ENCODE results near the gene ZSCAN32.

The ZSCAN32 gene

DNA sequence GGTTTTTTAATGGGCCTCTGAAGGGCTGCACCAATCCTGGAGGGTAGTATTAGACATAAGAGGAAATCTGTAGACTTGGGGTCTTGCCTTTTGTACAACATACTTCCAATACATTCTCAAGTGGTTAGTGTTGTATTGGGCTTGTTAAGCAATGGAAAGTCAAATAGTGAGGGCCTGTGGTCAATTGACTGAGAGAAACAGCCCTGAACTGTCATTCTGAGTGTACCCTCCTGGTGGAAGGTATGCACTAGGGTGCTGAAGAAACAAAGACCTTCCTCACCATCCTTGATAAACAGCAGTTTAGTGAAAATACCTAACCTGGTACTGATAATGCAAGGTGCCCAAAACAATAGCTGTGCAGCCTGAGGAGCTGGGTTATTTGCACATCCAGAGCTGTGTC is 22.9 kb downstream of the ZSCAN32 start:
- Histone ChIP-seq H3K4me3 (ENCODE audit: severe bottlenecking) (no peak overlapping the region), H3K27ac (ENCODE audit: poor library complexity, severe bottlenecking) (no peak overlapping the region), H3K36me3 (ENCODE audit: low read depth) (peaks cover 6% of the 10 kb centered on the region), H3K4me1 (ENCODE audit: insufficient read depth, poor library complexity, severe bottlenecking) (no peaks in the 10 kb centered on the region), H3K27me3 (ENCODE audit: insufficient read depth, poor library complexity, severe bottlenecking) (no peaks in the 10 kb centered on the region), H3K9me3 (ENCODE audit: severe bottlenecking) (peaks cover 12% of the 10 kb centered on the region)
- DNase-seq (ENCODE audit: low spot score) (no peak), ATAC-seq (ENCODE audit: low read depth) (no peak)
- TF ChIP-seq, protein P1, sequence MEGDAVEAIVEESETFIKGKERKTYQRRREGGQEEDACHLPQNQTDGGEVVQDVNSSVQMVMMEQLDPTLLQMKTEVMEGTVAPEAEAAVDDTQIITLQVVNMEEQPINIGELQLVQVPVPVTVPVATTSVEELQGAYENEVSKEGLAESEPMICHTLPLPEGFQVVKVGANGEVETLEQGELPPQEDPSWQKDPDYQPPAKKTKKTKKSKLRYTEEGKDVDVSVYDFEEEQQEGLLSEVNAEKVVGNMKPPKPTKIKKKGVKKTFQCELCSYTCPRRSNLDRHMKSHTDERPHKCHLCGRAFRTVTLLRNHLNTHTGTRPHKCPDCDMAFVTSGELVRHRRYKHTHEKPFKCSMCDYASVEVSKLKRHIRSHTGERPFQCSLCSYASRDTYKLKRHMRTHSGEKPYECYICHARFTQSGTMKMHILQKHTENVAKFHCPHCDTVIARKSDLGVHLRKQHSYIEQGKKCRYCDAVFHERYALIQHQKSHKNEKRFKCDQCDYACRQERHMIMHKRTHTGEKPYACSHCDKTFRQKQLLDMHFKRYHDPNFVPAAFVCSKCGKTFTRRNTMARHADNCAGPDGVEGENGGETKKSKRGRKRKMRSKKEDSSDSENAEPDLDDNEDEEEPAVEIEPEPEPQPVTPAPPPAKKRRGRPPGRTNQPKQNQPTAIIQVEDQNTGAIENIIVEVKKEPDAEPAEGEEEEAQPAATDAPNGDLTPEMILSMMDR (IDR thresholded peaks at IDR 0.05; ENCODE audit: poor library complexity, severe bottlenecking), result no peak

- TF ChIP-seq, protein P1 (IDR thresholded peaks at IDR 0.05; ENCODE audit: poor library complexity, severe bottlenecking), result no peak
- no peak for ATAC-seq (ENCODE audit: low read depth)
- Histone ChIP-seq H3K4me3 (ENCODE audit: severe bottlenecking) (no peak overlapping the region), H3K4me1 (ENCODE audit: insufficient read depth, poor library complexity, severe bottlenecking) (no peaks in the 10 kb centered on the region), H3K27me3 (ENCODE audit: insufficient read depth, poor library complexity, severe bottlenecking) (no peaks in the 10 kb centered on the region), H3K9me3 (ENCODE audit: severe bottlenecking) (peaks cover 7% of the 10 kb centered on the region), H3K36me3 (ENCODE audit: low read depth) (no peaks in the 10 kb centered on the region), H3K27ac (ENCODE audit: poor library complexity, severe bottlenecking) (no peak overlapping the region)
- DNase-seq (ENCODE audit: low spot score), result no peak
Measured at GRCh38 chr16:3375680-3376079, 25.1 kb downstream of the ZSCAN32 start.

- Histone ChIP-seq H3K9me3 (ENCODE audit: severe bottlenecking) (no peaks in the 10 kb centered on the region), H3K27me3 (ENCODE audit: insufficient read depth, poor library complexity, severe bottlenecking) (no peaks in the 10 kb centered on the region), H3K4me3 (ENCODE audit: severe bottlenecking) (no peak overlapping the region), H3K4me1 (ENCODE audit: insufficient read depth, poor library complexity, severe bottlenecking) (peaks cover 2% of the 10 kb centered on the region), H3K36me3 (ENCODE audit: low read depth) (no peaks in the 10 kb centered on the region), H3K27ac (ENCODE audit: poor library complexity, severe bottlenecking) (no peak overlapping the region)
- TF ChIP-seq, protein P1 (IDR thresholded peaks at IDR 0.05; ENCODE audit: poor library complexity, severe bottlenecking), result no peak
- ATAC-seq (ENCODE audit: low read depth), result no peak
- DNase-seq (ENCODE audit: low spot score), result no peak
Measured at GRCh38 chr16:3369073-3369472, 31.7 kb downstream of the ZSCAN32 start.

GRCh38 chr16:3364774-3365427 is 35.9 kb downstream of the ZSCAN32 start:
- Histone ChIP-seq H3K4me1 (ENCODE audit: insufficient read depth, poor library complexity, severe bottlenecking) (peaks cover 2% of the 10 kb centered on the region), H3K36me3 (ENCODE audit: low read depth) (no peaks in the 10 kb centered on the region), H3K9me3 (ENCODE audit: severe bottlenecking) (no peaks in the 10 kb centered on the region), H3K4me3 (ENCODE audit: severe bottlenecking) (peak overlapping the region; percentile 40), H3K27ac (ENCODE audit: poor library complexity, severe bottlenecking) (peak overlapping the region; percentile 61), H3K27me3 (ENCODE audit: insufficient read depth, poor library complexity, severe bottlenecking) (no peaks in the 10 kb centered on the region)
- ATAC-seq (ENCODE audit: low read depth) (peak; percentile 94), DNase-seq (ENCODE audit: low spot score) (peak; percentile 93)
- TF ChIP-seq, protein P1 (IDR thresholded peaks at IDR 0.05; ENCODE audit: poor library complexity, severe bottlenecking), result no peak

DNA sequence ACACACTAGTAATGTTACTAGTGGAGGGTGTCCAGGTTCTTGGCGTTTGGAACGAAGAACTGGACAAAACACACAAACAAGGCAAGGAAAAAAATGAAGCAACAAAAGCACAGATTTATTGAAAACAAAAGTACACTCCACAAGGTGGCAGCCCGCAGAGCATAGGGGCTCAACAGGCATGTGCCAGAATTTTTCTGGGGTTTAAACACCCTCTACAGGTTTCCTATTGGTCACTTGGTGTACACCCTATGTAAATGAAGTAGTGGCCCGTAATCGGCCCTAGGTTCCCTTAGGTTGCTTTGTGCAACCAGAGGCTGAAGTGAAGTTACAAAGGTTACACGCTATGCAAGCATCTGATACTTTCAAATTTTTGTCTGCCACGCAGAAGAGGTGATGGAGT is 37.0 kb downstream of the ZSCAN32 start:
- DNase-seq (ENCODE audit: low spot score), result no peak

More for the DNA sequence above, 37.0 kb downstream of the ZSCAN32 start:
- Histone ChIP-seq H3K36me3 (ENCODE audit: low read depth) (no peaks in the 10 kb centered on the region), H3K4me1 (ENCODE audit: insufficient read depth, poor library complexity, severe bottlenecking) (peaks cover 2% of the 10 kb centered on the region), H3K4me3 (ENCODE audit: severe bottlenecking) (no peak overlapping the region), H3K9me3 (ENCODE audit: severe bottlenecking) (no peaks in the 10 kb centered on the region), H3K27me3 (ENCODE audit: insufficient read depth, poor library complexity, severe bottlenecking) (no peaks in the 10 kb centered on the region), H3K27ac (ENCODE audit: poor library complexity, severe bottlenecking) (no peak overlapping the region)
- TF ChIP-seq, protein P1 (IDR thresholded peaks at IDR 0.05; ENCODE audit: poor library complexity, severe bottlenecking), result no peak
- no peak for ATAC-seq (ENCODE audit: low read depth)

Measured in RWPE2 (cell line).